ENCODE results near the gene LDLRAD3. TPM values are rescaled to one million over a fixed set of nuclear protein-coding genes. Genes with fewer than 3 reads are reported as not detected.

Gene LDLRAD3
- total RNA-seq, 2 experiments from 2014 or later: 0.46 to 0.47 TPM

DNA sequence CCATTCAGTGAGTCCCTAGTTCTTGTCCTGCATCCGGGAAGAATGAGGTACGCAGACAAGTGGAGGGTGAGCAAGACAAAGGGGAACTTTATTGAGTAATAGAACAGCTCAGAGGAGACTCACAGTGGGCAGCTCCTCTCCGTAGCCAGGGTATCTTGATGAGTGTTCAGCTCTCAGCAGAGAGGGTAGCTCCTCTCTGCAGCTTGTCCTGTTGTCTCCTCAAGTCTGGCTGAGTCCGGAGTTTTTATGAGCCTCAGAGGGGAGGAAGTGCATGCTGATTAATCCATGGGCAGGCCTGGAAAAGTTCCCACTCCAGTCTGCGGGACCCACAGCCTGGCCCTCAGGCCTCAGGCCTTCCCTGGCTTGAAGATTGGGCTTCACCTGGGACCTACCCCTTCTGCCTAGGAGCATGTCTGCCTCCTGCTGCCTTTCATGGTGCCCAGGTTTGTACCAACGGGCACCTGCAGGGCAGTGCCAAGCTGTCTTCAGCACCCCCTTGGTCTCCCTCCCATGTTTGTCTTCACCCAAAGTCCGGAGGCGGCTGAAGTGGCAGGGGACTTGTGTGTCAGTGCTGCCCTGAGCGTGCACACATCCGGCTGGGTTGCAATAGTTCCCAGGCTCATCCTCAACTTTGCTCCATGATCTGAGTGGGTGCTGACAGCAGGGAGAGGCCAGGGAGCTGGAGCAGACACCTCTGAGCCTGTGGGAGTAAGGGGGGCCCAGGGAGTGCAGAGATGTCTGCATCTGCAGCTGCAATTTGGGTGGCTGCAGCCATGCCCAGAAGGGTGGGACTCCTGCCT lies 134.2 kb downstream of the LDLRAD3 start:
- no peaks in the 10 kb centered on the region for H3K36me3 Mint-ChIP-seq (ENCODE audit: low read depth)
- H3K4me3 Mint-ChIP-seq: no peak overlapping the region
- ChIA-PET CTCF (interaction anchor here (0.7 kb wide), 1 partner anchor 14 kb away, joined by 3 read pairs; no protein-coding TSS in a partner anchor), POLR2A (no interaction called here)
- H3K9me3 Mint-ChIP-seq (ENCODE audit: low read depth): no peaks in the 10 kb centered on the region
- H3K27ac Mint-ChIP-seq: no peak overlapping the region
- H3K4me1 Mint-ChIP-seq: no peaks in the 10 kb centered on the region
- DNase-seq (no peak), ATAC-seq (no peak)
- H3K27me3 Mint-ChIP-seq: no peaks in the 10 kb centered on the region
- intact Hi-C loops (cut with DNase I, micrococcal nuclease): no loop called here

DNA sequence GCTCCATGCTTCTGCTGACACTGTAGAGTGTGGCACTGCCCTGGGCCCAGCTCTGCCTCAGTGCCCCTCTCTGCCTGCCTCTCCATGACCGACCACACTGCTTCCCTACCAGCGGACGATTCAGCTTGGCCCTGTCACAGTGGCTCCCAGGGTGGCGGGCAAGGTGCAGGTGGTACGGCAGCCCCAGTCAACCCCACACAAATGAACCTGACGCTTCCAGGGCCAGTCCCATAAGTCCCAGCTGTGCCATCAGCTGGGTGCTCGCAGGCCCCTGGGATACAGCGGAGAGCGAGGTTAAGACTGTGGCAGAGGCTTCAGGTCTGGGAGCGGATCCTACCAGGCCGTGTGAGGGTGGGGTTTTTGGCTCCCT lies 134.8 kb downstream of the LDLRAD3 start:
- ATAC-seq: no peak
- H3K27me3 Mint-ChIP-seq: no peaks in the 10 kb centered on the region

DNA sequence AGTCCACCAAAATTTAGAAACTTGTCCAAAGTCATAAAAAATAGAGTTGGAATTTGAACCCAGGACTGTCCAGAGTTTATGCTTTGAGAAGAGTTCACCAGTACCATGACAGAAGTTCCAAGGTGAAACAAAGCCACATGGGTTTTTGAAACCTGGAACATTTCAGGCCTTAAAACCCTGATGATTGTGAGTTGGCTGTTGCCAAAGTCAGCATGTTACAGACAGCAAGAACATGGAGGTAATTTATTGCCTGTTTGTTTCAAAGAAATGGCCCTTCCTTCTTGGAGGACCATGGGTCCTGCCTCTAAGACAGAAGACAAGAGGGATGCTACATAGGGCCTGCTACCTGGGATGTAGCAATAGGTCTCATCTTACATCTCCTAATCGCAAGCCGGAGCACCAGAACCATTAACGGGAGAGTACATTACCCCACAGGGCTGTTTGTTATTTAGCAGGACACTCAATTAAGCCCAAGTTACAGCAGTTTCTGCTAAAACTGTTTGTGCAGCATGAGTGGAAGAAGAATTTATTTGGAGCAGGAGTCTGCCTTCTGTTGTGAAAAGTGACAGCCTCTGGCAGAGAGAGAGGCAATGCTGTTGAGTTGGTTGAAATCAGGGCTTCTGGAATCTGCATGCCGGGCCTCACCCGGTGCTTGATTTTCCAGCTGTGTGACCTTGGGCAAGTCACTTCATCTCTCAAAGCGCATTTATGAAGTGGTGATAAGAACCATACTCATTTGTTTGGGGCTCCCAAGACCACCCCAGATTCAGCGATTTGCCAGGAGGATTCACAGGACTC lies 136.2 kb downstream of the LDLRAD3 start:
- intact Hi-C loops (cut with DNase I, micrococcal nuclease): no loop called here
- POLR2A ChIA-PET: no interaction called here
- no peak for DNase-seq

More for the DNA sequence above, 134.8 kb downstream of the LDLRAD3 start:
- intact Hi-C loops (cut with DNase I, micrococcal nuclease): no loop called here
- Mint-ChIP-seq H3K4me1 (no peaks in the 10 kb centered on the region), H3K27ac (no peak overlapping the region), H3K36me3 (ENCODE audit: low read depth) (no peaks in the 10 kb centered on the region), H3K9me3 (ENCODE audit: low read depth) (no peaks in the 10 kb centered on the region), H3K4me3 (no peak overlapping the region)
- DNase-seq: no peak
- CTCF ChIA-PET: interaction anchor here (0.7 kb wide), 1 partner anchor 13 kb away, joined by 3 read pairs; no protein-coding TSS in a partner anchor
- POLR2A ChIA-PET: no interaction called here

DNA sequence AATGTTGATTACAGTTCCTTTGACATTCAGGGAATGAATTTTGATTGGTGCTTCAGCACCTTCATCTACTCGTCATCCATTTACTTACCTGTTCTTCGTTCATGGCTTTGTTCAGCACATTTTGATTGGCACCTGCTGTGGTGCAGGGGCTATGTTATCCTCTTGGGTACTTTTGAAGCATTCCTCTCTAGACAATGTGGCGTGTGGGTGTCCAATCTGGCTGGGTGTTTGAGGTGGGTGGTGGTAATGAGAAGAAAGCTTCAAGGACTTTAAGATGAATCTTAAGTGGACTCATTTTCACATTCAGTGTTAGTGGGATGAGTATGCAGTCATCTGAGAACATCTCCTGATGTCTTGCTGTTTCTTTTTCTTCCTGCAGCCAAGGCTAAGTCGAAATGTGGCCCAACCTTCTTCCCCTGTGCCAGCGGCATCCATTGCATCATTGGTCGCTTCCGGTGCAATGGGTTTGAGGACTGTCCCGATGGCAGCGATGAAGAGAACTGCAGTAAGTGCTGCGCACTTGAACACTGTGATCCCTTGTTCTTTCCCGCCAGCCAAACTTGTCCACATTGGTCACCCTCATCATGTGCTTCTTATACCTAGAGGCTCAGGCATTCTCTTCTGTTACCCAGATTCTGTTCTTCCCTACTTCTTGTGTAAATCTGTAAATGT lies 137.5 kb downstream of the LDLRAD3 start:
- no peak for DNase-seq
- Mint-ChIP-seq H3K36me3 (ENCODE audit: low read depth) (no peaks in the 10 kb centered on the region), H3K27me3 (no peaks in the 10 kb centered on the region), H3K4me3 (no peak overlapping the region), H3K27ac (no peak overlapping the region), H3K4me1 (no peaks in the 10 kb centered on the region), H3K9me3 (ENCODE audit: low read depth) (peaks cover 2% of the 10 kb centered on the region)
- CTCF ChIA-PET: no interaction called here
- intact Hi-C loops (cut with DNase I, micrococcal nuclease): no loop called here
- POLR2A ChIA-PET: no interaction called here
- ATAC-seq: no peak

More for the DNA sequence above, 136.2 kb downstream of the LDLRAD3 start:
- CTCF ChIA-PET: no interaction called here
- H3K27me3 Mint-ChIP-seq: no peaks in the 10 kb centered on the region
- no peak for ATAC-seq
- H3K27ac Mint-ChIP-seq: no peak overlapping the region
- no peaks in the 10 kb centered on the region for H3K36me3 Mint-ChIP-seq (ENCODE audit: low read depth)
- no peaks in the 10 kb centered on the region for H3K4me1 Mint-ChIP-seq
- H3K9me3 Mint-ChIP-seq (ENCODE audit: low read depth): peaks cover under 1% of the 10 kb centered on the region
- H3K4me3 Mint-ChIP-seq: no peak overlapping the region

DNA sequence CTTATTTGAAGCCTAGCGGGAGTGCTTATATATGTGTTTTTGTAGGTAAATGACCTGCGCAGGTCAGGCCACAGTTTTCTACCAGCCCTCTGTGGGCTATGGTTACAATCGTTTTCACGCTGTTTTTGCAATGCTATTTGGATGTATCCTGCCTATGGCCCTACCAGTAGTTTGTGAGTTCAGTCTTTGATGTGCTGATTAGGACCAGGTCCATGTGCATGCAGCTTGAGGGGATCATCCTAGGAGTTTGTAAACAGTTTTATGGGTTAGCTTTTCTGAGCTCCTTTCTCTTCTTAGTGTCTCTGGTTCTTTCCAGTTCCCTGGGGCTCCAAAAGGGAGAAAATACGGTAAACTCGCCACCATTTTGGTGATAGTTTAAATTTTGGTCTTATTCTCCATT lies 142.5 kb downstream of the LDLRAD3 start:
- no peak for ATAC-seq
- H3K27me3 Mint-ChIP-seq: peaks cover 14% of the 10 kb centered on the region
- DNase-seq: no peak
- ChIA-PET CTCF (no interaction called here), POLR2A (no interaction called here)
- no peaks in the 10 kb centered on the region for H3K4me1 Mint-ChIP-seq
- intact Hi-C loops (cut with DNase I, micrococcal nuclease): no loop called here
- H3K9me3 Mint-ChIP-seq (ENCODE audit: low read depth): peaks cover 2% of the 10 kb centered on the region
- H3K27ac Mint-ChIP-seq: no peak overlapping the region
- no peak overlapping the region for H3K4me3 Mint-ChIP-seq
- H3K36me3 Mint-ChIP-seq (ENCODE audit: low read depth): no peaks in the 10 kb centered on the region

DNA sequence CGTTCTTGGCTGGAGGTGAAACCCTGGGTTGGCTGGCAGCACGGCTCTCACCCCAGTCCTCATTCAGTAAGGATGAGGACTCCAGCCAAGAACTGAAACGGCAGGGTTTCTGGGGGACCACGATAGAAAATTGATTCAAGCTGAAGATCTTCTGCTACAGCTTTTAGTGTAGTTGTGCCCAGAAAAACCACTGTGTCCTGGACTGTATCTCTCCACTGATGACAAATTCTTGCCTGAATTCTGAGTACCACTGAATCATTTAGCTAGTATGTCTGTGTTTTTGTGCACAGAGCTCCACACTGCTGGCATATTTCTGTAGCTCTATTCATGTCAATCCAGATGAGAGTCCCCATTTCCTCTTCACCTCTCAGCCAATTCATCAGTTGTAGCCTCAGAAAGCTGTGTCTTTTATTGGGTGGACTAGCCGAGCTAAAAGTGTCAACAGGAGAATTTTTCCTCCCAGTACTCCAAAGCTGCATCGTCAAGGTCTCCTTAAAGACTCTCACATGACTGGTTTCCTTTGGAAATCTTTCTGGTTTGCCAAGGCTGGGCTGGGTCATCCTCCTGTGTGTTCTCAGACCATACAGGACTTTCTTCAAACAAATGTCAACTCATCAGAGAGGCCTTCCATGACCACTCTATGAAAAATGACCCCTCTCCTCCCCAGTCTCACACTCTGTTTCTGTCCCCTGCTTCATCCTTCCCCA lies 144.6 kb downstream of the LDLRAD3 start:
- ATAC-seq (no peak), DNase-seq (no peak)
- Mint-ChIP-seq H3K36me3 (ENCODE audit: low read depth) (no peaks in the 10 kb centered on the region), H3K27me3 (peaks cover 25% of the 10 kb centered on the region), H3K4me3 (no peak overlapping the region), H3K4me1 (no peaks in the 10 kb centered on the region), H3K27ac (no peak overlapping the region), H3K9me3 (ENCODE audit: low read depth) (peaks cover 2% of the 10 kb centered on the region)
- CTCF ChIA-PET: interaction anchor here (0.6 kb wide), 1 partner anchor 145 kb away, joined by 3 read pairs; no protein-coding TSS in a partner anchor
- POLR2A ChIA-PET: no interaction called here
- intact Hi-C loops (cut with DNase I, micrococcal nuclease): no loop called here

DNA sequence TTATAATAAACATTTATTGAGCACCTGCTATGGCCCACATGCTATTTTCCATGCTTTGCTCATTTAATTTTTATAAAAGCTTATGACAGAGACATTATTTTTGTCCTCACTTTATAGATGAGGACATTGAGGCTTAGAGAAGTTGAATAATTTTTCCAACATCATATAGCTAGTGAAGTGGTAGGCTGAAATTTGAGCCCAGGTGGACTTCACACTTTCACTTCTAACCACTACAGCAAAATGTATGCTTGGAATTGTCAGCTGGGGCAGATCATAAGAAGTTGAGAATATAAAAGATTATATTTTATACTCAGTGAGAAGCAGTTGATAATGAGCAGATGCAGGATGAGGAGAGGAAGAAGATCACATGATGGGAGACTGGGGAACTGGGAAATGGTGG lies 146.1 kb downstream of the LDLRAD3 start:
- Mint-ChIP-seq H3K27ac (no peak overlapping the region), H3K27me3 (peaks cover 30% of the 10 kb centered on the region), H3K36me3 (ENCODE audit: low read depth) (no peaks in the 10 kb centered on the region), H3K9me3 (ENCODE audit: low read depth) (peaks cover 2% of the 10 kb centered on the region), H3K4me1 (no peaks in the 10 kb centered on the region), H3K4me3 (no peak overlapping the region)
- no peak for DNase-seq
- ChIA-PET CTCF (no interaction called here), POLR2A (no interaction called here)
- no peak for ATAC-seq
- intact Hi-C loops (cut with DNase I, micrococcal nuclease): no loop called here

DNA sequence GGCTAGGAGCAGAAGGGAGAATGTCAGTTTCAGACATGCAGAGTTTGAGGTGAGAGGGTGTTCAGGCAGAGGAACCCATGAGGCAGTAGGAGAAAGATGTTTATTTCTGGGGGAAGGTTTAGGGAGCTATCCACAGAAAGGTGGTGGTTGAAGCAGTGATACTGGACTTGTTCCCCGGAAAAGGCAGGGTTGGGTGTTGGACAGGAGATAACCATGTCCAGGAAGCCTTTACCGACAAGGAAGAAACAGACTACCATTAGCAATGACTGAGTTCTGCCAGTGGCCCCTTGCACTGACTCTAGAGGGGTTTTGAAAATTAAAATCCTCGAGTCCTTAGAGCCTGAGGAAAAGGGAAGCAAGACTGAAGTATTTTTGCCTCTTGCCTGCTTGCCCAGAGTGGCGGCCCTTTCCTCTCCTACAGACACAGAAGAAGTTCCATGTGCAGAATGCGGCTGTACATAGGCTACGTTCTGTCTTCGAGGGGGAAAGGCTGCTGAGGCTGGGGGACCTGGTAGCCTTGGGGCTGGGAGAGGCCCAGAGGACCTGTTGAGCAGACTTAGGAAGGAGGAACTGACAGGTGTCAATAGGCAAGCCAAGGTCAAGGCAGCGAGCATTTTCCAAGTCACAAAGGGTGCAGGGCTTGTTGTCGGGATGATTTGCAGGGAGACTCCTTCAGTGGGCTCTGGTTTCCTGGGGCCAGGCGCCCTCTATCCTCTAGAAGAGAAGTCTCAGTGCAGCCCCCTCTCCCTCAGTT lies 146.7 kb downstream of the LDLRAD3 start:
- intact Hi-C loops (cut with DNase I, micrococcal nuclease): no loop called here
- no peaks in the 10 kb centered on the region for H3K36me3 Mint-ChIP-seq (ENCODE audit: low read depth)
- no peak overlapping the region for H3K27ac Mint-ChIP-seq
- ChIA-PET POLR2A (no interaction called here), CTCF (no interaction called here)
- H3K4me3 Mint-ChIP-seq: no peak overlapping the region
- ATAC-seq: no peak
- H3K9me3 Mint-ChIP-seq (ENCODE audit: low read depth): no peaks in the 10 kb centered on the region
- no peaks in the 10 kb centered on the region for H3K4me1 Mint-ChIP-seq
- H3K27me3 Mint-ChIP-seq: peaks cover 30% of the 10 kb centered on the region
- DNase-seq: no peak

DNA sequence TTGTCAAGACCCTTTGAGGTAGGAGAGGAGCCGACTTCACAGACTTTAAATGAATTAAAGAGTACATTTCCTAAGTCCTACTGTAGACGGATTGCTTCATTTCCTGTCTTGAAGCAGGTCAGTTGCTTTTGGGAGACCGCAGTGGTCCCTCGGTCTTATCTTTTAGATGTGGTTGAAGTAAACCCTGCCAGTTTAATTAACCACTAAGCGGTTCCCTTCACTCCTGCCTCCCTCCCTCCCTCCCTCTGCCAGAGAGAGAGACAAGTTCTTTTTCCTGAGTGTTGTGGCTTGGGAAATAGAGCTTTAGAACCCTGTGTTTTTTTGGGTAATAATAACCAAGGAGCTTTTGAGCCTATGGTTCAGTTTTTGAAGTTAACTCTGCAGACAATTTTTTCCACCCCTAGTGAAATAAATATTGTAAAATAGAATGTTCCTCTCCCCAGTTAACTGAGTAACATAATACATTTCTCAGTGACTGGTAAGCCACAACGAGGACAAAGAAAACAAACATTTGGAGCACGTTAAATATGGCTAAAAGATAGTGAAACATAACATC lies 147.5 kb downstream of the LDLRAD3 start:
- peaks cover 30% of the 10 kb centered on the region for H3K27me3 Mint-ChIP-seq
- intact Hi-C loops (cut with DNase I, micrococcal nuclease): no loop called here
- no peaks in the 10 kb centered on the region for H3K9me3 Mint-ChIP-seq (ENCODE audit: low read depth)
- H3K27ac Mint-ChIP-seq: no peak overlapping the region
- H3K36me3 Mint-ChIP-seq (ENCODE audit: low read depth): no peaks in the 10 kb centered on the region
- no peaks in the 10 kb centered on the region for H3K4me1 Mint-ChIP-seq
- no peak for ATAC-seq
- CTCF ChIA-PET: no interaction called here
- no peak overlapping the region for H3K4me3 Mint-ChIP-seq
- DNase-seq: no peak
- POLR2A ChIA-PET: no interaction called here

DNA sequence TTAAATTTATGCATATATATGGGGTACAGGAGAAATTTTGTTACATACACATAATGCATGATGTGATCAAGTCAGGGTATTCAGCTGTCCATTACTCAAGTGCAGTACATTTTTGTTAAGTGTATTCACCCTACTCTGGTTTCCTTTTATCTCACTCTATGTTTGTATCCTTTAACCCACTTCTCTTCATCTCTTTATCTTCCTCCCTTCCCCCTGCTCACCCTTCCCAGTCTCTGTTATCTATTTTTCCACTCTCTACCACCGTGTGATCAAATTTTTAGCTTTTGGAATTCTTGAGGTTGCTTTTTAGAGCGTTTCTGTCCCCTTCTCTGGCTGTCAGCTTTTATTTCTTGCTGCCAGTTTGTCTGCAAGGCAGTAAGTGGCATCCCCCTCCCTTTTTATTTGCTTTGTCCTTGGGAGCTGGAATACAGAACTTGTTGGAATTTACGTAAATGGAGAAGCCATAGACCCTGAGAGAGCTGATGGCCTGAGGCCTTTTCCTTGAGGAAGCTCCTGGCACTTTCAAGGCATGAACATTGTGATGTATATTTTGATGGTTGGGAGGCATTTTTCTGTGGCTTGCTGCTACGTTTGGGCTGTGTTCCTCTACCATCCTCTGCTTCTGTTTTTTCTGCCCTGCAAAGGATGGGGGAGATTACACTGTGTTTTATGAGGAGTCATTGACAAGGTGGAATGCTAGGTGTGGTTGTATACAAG lies 148.6 kb downstream of the LDLRAD3 start:
- ATAC-seq: no peak
- Mint-ChIP-seq H3K9me3 (ENCODE audit: low read depth) (no peaks in the 10 kb centered on the region), H3K27me3 (peaks cover 30% of the 10 kb centered on the region), H3K4me1 (no peaks in the 10 kb centered on the region), H3K27ac (no peak overlapping the region), H3K4me3 (no peak overlapping the region), H3K36me3 (ENCODE audit: low read depth) (no peaks in the 10 kb centered on the region)
- intact Hi-C loops (cut with DNase I, micrococcal nuclease): no loop called here
- POLR2A ChIA-PET: no interaction called here
- CTCF ChIA-PET: interaction anchor here (0.6 to 0.8 kb wide), 2 partner anchors 14 to 72 kb away, joined by 3 read pairs; no protein-coding TSS in a partner anchor
- no peak for DNase-seq
